PFSK-1 (cell line): ENCODE results near the gene MRM1. TPM values are rescaled to one million over a fixed set of nuclear protein-coding genes. Genes with fewer than 3 reads are reported as not detected.

Source experiments
- FOXP2 ChIP-seq: optimal IDR thresholded peaks from 2 replicates; pipeline ENCODE3; 2011; ENCODE audit warnings: borderline replicate concordance, control low read depth, inconsistent platforms; ENCODE audit not compliant: insufficient read depth; ENCODE audit errors: extremely low read length, extremely low read depth
- POLR2AphosphoS5 ChIP-seq: IDR thresholded peaks from 2 replicates; pipeline ENCODE4 v1.6.1; 2012; ENCODE audit warnings: low read depth, mild to moderate bottlenecking, control low read depth, low read length, moderate library complexity
- SIN3A ChIP-seq: IDR thresholded peaks from 2 replicates; pipeline ENCODE4 v1.6.1; 2012; ENCODE audit warnings: mild to moderate bottlenecking, low read length, moderate library complexity, borderline replicate concordance; ENCODE audit not compliant: insufficient read depth
- TAF1 ChIP-seq: IDR thresholded peaks from 2 replicates; pipeline ENCODE4 v1.6.1; 2012; ENCODE audit warnings: low read length, control low read depth, borderline replicate concordance; ENCODE audit not compliant: insufficient read depth
- polyA plus RNA-seq: library from polyadenylated mRNA; unstranded; fragments of >200 nt; gene quantifications from one replicate; pipeline ENCODE4 v1.2.1, GENCODE V29; 2012; ENCODE audit warnings: low read depth, missing spikeins; ENCODE audit not compliant: insufficient read length
- TF ChIP-seq, protein P1 (sequence below), 2 experiments: IDR thresholded peaks; 2 replicates each; pipeline versions ENCODE4 v1.6.1 to v1.8.0; 2011 to 2012; ENCODE audit warnings: low read depth in 2 of 2, low read length in 2 of 2, control low read depth in 1 of 2, inconsistent platforms in 1 of 2, mild to moderate bottlenecking in 1 of 2, moderate library complexity in 1 of 2; ENCODE audit not compliant: insufficient read depth in 1 of 2

Gene MRM1, protein sequence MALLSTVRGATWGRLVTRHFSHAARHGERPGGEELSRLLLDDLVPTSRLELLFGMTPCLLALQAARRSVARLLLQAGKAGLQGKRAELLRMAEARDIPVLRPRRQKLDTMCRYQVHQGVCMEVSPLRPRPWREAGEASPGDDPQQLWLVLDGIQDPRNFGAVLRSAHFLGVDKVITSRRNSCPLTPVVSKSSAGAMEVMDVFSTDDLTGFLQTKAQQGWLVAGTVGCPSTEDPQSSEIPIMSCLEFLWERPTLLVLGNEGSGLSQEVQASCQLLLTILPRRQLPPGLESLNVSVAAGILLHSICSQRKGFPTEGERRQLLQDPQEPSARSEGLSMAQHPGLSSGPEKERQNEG
- polyA plus RNA-seq: 15.5 TPM

DNA sequence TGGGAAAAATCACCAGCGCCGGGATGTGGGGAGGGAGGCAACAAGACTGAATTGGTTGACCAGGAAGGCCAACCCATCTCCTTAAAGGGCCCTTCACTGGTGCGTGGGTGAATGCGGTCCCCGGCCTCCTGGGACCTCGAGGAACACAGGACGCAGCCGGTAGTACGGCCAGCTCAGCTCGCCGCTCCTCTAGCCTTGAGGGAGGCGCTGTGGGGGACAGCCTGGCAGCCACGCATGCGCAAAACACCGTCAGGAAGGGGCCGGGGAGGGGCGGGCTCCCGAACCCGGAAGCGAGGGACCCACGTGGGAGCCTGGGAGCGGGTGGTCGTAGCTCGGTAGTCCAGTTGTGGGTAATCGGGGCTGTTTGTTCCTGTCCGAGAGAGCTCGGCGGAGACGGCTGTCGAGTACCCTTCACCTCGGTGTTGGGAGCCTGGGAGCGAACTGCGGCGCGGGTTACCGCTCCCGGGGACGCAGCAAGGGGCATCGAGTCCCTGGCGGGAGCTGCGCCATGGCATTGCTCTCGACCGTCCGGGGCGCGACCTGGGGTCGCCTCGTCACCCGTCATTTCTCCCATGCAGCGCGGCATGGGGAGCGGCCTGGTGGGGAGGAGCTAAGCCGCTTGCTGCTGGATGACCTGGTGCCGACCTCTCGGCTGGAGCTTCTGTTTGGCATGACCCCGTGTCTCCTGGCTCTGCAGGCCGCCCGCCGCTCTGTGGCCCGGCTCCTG, at the start of gene MRM1:
Gene MRM1 (plus strand): TSS at position 281 of the 727 bp plus-strand sequence. CDS start 228 bp downstream, at position 509.
- peak; percentile 95 for TF ChIP-seq POLR2AphosphoS5
- TF ChIP-seq SIN3A: peak; percentile 48; the same call in 1 of the 2 replicates
- TF ChIP-seq TAF1: peak; percentile 63; the same call in 1 of the 2 replicates
- TF ChIP-seq, protein P1, sequence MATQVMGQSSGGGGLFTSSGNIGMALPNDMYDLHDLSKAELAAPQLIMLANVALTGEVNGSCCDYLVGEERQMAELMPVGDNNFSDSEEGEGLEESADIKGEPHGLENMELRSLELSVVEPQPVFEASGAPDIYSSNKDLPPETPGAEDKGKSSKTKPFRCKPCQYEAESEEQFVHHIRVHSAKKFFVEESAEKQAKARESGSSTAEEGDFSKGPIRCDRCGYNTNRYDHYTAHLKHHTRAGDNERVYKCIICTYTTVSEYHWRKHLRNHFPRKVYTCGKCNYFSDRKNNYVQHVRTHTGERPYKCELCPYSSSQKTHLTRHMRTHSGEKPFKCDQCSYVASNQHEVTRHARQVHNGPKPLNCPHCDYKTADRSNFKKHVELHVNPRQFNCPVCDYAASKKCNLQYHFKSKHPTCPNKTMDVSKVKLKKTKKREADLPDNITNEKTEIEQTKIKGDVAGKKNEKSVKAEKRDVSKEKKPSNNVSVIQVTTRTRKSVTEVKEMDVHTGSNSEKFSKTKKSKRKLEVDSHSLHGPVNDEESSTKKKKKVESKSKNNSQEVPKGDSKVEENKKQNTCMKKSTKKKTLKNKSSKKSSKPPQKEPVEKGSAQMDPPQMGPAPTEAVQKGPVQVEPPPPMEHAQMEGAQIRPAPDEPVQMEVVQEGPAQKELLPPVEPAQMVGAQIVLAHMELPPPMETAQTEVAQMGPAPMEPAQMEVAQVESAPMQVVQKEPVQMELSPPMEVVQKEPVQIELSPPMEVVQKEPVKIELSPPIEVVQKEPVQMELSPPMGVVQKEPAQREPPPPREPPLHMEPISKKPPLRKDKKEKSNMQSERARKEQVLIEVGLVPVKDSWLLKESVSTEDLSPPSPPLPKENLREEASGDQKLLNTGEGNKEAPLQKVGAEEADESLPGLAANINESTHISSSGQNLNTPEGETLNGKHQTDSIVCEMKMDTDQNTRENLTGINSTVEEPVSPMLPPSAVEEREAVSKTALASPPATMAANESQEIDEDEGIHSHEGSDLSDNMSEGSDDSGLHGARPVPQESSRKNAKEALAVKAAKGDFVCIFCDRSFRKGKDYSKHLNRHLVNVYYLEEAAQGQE (IDR thresholded peaks at IDR 0.05; ENCODE audit: insufficient read depth in 1 of 2, low read depth in 2 of 2, low read length in 2 of 2): no peak
- TF ChIP-seq FOXP2: peak; percentile 56

DNA sequence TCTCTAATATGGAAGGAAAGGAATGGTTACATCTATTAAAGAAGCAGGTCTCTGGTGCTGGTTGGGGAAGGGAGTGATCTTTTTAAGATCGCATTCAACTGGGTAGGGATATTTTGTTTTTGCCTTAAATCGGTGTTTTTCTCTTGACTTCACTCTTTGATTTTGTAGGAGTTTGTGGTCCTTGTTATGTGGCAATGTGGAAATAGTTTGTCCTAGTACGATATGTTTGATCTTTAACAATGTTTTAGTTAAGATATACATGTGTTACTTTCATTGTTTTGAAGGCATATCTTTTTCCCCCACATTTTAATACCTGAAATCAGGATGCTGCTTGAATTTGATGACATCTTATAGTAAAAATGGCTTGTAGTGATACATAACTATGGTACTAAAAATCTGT, 47.9 kb upstream of the MRM1 start:
- no peak for TF ChIP-seq FOXP2
- no peak for TF ChIP-seq TAF1
- TF ChIP-seq, protein P1 (IDR thresholded peaks at IDR 0.05; ENCODE audit: insufficient read depth in 1 of 2, low read depth in 2 of 2, low read length in 2 of 2): no peak
- TF ChIP-seq SIN3A: no peak
- TF ChIP-seq POLR2AphosphoS5: 0 out of 2 replicates have a peak, but pooled peaks have one; percentile 25

DNA sequence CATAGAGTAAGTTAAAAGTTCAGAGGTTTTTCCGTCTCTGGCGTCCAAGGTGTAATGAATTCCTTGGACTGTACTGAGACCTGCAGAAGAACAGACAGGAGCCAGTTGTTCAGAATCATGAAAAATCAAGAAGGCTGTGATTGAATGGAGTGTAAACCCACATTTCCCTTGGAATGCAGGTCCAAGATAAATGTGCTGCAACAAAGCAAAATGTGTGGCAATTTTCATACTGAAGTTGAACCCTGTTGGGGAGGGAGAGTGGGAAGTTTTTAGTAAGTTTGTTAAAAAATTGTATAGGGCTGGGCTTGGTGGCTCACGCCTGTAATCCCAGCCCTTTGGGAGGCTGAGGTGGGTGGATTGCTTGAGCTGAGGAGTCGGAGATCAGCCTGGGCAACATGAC, 35.3 kb upstream of the MRM1 start:
- TF ChIP-seq, protein P1 (IDR thresholded peaks at IDR 0.05; ENCODE audit: insufficient read depth in 1 of 2, low read depth in 2 of 2, low read length in 2 of 2): no peak
- TF ChIP-seq FOXP2: no peak

DNA sequence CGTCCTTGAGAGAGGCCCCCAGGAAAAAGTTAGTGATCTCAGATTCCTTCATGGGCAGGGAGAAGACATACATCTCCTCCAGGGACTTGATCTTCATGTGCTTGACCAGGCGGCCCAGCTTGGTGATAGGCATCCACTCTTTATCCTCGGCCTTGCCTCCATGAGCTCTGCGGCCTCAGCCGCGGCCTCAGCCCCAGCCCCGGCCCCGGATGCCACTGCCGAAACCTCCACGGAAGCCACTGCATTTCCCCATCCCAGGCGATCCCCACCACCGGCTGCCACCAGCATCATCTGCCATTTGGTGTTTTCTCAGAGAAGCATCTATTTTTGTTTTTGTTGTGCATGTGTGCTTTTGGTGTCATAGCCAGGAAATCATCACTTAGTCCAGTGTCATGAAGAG, 26.4 kb upstream of the MRM1 start:
- TF ChIP-seq SIN3A: no peak
- no peak for TF ChIP-seq FOXP2

DNA sequence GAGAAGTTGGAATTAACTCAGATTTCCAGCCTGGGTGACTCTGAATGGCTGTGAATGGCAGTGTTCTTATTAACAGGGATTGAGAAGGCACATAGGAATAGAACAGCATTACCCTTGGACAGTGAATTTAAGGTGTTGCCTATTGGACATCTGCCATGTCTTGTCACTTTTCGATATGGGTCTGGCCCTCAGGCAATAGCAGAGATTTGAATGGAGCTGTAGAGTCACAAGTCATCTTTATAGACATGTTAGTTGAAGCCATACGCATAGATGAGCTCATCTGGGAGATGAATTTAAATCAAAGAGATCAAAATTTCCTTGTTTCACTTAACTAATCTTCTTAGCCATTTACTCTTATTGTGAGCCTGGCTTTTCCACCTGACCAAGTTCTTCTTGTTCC, 24.6 kb upstream of the MRM1 start:
- TF ChIP-seq, protein P1 (IDR thresholded peaks at IDR 0.05; ENCODE audit: insufficient read depth in 1 of 2, low read depth in 2 of 2, low read length in 2 of 2): no peak
- no peak for TF ChIP-seq TAF1
- no peak for TF ChIP-seq FOXP2
